ENCODE results near the gene ASIC2.

Gene ASIC2

DNA sequence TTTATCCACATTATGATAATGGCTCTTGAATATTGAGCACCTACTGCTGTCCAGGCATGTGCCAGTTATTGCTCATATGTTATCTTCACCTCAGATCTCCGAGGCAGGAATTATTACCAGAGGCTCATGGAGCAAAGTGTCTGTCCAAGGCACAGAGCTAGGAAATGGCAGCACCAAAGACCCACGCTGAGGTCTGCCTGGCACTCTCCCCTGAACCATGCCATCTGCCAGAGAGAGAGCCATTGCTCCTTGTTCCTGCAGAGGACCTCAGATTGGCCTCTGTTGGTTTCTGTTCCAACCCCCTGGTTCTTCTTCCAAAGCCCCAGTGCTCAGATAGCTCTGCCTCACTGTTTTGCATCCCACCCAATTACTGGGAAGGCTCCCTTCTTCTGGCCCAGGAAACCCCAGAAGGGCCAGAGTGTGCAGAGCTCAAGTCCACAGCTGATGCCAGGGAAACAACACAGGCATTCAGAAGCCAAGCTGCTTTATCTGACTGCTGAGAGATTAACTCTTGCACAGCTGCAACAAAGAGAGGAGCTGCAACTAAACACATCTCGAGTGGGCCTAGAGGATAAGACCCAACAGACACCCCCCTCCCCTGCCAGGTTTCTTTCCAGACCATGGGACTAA is 5.9 kb downstream of the ASIC2 start:
- DNase-seq: no peak

DNA sequence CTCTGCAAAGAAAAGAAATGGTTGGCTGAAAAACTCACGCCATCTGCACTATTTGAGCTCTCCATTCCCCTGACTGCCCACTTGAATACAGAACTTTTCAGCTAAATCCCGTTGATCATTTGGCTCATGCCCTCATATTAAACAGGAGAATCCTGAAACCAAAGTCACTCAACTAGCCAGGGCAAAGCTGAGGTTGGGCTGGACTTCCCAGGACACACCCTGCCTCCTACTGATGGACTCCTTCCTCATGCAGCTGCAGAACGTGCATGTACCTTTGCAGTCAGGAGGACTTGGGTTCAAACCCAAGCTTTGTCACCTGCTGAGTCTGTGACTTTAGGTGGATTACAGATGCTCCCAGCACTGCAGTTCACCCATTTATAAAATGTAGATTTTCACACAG is 7.7 kb downstream of the ASIC2 start:
- DNase-seq: no peak

- DNase-seq: no peak
Observed at GRCh38 chr17:33284022-33284421, 9.1 kb downstream of the ASIC2 start.

DNA sequence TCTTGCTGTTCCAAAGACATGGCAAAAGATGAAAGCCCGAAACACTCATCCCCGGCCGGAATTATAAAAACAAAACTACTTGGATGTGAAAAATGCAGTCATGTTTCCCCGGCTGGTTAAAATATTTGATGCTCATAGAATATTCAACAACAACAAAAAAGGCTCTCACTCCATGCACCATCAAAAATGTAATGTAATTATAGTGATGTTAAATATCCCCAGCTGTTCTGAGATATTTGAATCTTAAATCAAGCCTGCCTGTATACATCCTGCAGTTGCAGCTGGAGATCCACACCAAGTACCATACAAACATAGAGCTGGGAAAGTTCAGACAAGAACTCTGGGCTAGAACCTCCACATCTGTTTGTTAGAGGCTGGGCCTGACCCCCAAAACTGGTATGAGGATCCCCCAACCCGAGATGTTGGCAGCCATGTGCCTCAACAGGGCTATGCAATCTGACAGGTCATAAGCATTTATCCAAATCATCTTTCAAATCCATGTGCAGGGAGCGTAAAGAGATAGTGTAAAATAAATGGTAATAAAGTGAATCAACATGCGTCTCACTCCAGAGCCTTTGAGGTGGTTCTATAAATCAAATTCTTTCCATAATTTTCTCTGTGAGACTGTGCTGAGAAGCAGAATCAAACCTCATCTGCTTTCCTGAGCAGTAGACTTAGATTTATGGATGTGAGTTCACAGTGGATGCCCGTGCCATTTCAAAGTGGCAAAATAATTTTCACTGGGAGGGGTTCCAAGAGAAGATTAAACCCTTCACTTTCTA is 12.7 kb downstream of the ASIC2 start:
- DNase-seq: no peak

- no peak for DNase-seq
Observed at GRCh38 chr17:33277436-33278100, 15.5 kb downstream of the ASIC2 start.

DNA sequence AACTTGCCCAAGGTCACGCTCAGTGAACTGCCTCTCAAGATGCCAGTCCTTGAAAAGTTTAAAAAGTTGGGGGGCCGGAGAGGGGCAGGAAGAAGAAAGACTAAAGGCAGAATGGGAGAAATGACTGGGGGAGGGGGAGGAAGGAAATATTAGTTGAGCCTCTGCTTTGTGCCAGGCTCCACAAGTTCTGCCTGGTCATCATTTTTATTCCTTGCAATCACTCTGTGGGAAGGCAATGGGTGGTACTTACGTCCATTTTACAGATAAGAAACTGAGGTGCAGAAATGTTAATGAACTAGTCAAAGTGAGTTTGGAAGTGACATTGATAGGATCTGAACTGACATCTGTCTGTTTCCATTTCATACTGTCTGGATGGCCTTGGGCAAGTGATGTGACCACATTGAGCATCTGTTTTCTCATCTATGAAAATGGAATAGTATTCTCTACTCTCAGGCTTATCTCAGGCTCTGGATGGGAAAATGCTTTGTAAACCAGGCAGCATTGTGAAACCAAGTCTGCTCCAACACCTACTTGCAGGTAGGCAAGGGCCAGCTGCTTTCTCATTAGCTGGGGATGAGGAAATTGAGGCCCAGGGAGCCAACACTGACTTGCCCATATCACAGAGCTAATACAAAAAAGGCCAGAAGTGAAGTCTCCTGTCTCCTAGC is 19.2 kb downstream of the ASIC2 start:
- DNase-seq: no peak

GRCh38 chr17:33273271-33273670 is 19.8 kb downstream of the ASIC2 start:
- no peak for DNase-seq

- no peak for DNase-seq
Observed at GRCh38 chr17:33272438-33272837, 20.7 kb downstream of the ASIC2 start.

DNA sequence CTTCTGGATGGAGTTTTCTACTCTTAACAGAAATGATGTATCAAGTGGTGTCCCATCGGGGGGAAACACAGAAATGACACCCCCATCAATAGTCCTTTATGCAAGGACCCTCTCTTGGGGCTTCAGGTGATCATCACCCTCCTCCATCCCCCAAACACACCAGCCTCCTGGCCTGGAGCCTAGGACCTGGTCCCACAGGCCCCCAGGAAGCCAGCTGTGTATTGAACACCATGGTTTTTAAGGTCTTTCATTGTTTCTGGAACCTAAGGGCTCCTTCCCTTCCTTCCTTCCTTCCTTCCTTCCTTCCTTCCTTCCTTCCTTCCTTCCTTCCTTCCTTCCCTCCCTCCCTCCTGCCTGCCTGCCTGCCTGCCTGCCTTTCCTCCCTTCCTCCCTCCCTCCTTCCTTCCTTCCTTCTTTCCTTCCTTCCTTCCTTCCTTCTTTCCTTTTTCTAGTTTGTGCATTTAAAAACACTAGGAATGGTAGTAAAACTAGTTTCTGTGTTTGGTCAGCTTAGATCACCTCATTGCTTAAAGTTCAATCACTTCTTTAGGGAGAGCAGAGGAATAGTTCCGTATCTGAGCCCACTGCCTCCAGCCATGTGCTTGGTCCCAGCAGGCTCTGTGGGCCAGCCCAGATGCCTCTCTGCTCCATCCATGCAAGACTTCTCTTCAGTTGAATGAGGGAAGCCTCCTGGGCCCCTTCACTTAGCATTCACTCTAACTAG is 23.6 kb downstream of the ASIC2 start:
- no peak for DNase-seq

- no peak for DNase-seq
Observed at GRCh38 chr17:33267851-33268548, 25.1 kb downstream of the ASIC2 start.

GRCh38 chr17:33267271-33267790 is 25.8 kb downstream of the ASIC2 start:
- DNase-seq: no peak

- DNase-seq: no peak
Observed at GRCh38 chr17:33266611-33267010, 26.5 kb downstream of the ASIC2 start.

DNA sequence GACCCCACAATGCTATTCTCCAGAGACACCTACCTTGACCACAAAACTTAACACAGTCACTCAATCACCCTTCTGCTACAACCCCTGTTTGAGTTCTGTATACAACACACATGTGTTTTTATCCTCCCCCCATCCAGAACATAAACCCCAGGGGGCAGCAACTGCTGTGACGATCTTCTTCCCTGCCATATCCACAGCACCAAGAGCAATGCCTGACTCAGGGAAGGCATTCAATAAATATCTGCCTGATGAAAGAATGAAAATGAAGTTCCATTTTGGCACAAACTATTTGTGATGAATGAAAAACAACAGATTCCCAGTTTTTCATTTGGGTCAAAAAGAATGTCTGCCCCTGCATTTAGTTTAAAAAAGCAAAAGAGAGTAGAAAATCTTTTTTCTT is 27.0 kb downstream of the ASIC2 start:
- DNase-seq: no peak

DNA sequence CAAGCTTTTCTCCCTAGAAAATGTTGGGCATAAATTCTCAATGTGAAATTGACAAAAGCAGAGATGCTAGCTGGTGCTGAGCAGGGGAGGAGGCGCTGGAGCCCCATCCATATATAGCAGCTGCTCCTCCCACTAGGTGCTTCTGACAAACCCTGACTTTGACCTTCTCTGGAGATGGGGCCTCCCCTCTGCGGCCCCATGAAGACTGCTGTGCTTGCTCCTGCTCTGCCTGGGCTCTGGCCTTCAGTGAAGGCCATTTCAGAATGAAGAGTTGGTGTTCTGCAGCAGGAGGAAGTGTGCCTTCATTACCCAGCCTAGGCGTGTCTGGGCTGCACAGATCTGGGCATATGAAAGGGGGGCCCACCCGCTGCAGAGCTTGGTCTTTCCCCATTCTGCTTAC is 29.7 kb downstream of the ASIC2 start:
- DNase-seq: no peak

DNA sequence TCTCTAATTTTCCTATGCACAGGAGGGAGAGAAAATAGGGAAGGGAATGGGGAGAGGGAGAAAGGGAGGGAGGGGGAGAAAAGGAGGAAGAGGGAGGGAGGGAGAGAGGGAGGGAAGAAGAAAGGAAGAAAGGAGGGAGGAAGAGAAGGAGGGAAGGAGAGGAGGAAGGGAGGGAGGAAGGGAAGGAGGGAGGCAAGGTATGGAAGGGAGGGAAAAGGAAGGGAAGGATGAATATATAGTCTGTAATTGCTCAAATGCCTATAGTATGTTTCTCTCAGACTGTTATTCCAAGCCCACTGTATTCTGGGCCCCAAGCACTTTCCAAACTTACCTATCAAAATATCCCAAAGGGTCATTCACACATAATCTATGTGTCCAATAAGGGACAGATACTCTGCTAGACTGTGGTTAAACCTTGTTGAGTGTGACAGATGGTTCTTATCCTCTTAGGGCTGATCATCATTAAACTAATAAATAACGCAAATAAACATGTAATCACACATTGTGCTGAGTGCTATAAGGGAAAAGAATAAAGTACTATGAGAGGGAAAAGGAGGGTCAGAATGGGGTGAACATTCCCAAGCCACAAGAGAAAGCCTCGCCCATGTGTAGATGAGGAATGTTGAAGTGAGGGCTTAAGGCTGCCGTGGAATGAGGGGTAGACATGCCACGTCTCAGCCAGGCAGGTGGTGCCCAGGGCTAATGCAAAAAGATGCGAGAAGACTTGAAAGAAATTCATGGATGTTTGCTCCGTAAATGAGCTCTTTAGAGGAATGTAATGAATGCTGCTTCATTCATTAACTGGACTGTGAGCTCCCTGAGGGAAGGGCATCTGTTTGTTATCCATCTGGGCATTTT is 30.6 kb downstream of the ASIC2 start:
- DNase-seq: no peak

DNA sequence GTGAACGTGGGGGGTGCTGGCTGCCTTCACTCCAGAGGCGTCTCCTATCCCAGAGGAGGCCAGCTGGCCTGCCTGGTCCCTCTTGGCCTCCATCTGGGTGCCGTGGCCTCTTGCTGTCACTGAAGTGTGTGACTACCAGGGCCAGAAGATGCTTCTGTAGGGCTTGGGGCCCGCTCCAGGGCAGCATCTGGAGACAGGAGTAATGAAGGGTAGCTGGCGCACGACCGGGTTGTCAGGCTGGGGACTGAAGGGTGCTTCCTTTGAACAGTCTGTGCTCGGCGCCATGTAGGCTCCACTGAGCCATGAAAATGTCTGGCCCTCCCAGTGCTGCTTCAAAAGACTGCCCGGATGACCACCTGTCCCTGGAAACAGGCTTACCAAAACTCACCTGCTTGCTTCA is 31.3 kb downstream of the ASIC2 start:
- DNase-seq: no peak

DNA sequence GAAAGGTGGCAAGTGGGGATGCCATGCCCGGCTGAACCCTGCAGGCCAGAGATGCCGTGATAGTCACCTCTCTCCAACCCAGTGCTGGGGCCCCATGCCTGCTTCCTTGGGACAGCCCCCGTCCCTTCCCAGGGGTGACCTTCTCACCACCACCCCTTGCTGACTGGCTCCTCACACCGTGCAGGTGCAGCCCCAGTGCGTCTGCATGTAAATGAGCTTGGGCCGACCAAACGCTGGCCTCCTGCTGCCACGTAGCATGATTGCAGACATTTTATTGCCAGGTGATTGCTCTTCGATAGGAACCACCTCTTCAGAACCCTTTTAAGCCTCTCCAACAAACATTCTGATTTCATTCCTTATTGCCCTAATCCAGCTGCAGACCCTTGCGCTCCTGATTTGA is 32.5 kb downstream of the ASIC2 start:
- DNase-seq: no peak

GRCh38 chr17:33258296-33258695 is 34.8 kb downstream of the ASIC2 start:
- no peak for DNase-seq

DNA sequence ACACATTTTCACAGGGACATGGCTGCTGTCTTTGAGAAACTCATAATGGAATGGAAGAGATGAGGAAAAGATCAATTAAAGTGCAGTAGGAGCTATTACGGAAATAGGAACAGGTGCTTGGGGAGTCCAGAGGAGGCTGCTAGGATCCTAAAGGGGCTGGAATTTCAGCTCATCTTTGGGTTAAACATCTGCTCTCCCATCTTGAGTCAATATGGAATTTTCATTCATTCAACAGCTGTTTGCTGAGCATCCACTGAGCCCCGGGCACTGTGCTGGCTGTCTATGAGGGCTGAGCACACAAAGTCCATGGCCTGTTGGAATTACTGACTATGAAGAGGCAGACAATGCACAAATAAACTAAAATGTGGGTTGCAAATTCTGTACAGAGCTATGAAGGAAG is 47.9 kb downstream of the ASIC2 start:
- no peak for DNase-seq

- DNase-seq: no peak
Observed at GRCh38 chr17:33243732-33244131, 49.4 kb downstream of the ASIC2 start.
